Measurements from ENCODE around the gene MNDA. TPM values are rescaled to one million over a fixed set of nuclear protein-coding genes. Genes with fewer than 3 reads are reported as not detected.
"Not testable (repeated sequence)": the region's sequence is repeated elsewhere in the genome, so short reads cannot be mapped to it uniquely, and the experiment has no call there.

The MNDA gene
- polyA plus RNA-seq, 1 experiment, result not detected

DNA sequence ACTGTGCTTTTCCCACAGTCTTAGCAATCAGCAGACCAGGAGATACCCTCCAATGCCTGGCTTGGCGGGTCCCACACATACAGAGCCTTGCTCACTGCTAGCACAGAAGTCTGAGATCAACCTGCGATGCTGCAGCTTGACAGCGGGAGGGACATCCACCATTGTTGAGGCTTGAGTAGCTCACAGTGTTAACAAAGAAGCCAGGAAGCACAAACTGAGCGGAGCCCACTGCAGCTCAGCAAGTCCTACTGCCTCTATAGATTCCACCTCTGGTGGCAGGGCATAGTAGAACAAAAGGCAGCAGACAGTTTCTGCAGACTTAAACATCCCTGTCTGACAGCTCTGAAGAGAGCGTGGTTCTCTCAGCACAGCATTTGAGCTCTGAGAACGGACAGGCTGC is 33.4 kb downstream of the MNDA start:
- no peak for DNase-seq (ENCODE audit: low read depth)
- no peaks in the 10 kb centered on the region for H3K36me3 ChIP-seq (ENCODE audit: control insufficient read depth, insufficient read depth, low read length)
- POLR2A ChIA-PET, result no interaction called here
- CTCF ChIA-PET, result no interaction called here
- no peaks in the 10 kb centered on the region for H3K27me3 ChIP-seq (ENCODE audit: control insufficient read depth, insufficient read depth, low read length)
- no peak overlapping the region for H3K4me3 ChIP-seq (ENCODE audit: low read depth, low read length)
- TF ChIP-seq, protein P1, sequence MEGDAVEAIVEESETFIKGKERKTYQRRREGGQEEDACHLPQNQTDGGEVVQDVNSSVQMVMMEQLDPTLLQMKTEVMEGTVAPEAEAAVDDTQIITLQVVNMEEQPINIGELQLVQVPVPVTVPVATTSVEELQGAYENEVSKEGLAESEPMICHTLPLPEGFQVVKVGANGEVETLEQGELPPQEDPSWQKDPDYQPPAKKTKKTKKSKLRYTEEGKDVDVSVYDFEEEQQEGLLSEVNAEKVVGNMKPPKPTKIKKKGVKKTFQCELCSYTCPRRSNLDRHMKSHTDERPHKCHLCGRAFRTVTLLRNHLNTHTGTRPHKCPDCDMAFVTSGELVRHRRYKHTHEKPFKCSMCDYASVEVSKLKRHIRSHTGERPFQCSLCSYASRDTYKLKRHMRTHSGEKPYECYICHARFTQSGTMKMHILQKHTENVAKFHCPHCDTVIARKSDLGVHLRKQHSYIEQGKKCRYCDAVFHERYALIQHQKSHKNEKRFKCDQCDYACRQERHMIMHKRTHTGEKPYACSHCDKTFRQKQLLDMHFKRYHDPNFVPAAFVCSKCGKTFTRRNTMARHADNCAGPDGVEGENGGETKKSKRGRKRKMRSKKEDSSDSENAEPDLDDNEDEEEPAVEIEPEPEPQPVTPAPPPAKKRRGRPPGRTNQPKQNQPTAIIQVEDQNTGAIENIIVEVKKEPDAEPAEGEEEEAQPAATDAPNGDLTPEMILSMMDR (IDR thresholded peaks at IDR 0.05; ENCODE audit: insufficient read depth, low read depth, low read length), result no peak

DNA sequence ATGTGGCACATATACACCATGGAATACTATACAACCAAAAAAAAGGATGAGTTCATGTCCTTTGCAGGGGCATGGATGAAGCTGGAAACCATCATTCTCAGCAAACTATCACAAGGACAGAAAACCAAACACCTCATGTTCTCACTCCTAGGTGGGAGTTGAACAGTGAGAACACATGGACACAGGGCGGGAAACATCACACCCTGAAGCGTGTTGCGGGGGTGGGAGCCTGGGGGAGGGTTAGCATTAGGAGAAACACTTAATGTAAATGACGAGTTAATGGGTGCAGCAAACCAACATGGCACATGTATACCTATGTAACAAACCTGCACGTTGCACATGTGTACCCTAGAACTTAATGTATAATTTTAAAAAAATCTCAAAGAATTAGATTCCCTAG is 39.3 kb downstream of the MNDA start:
- H3K27me3 ChIP-seq (ENCODE audit: control insufficient read depth, insufficient read depth, low read length); DNase-seq (ENCODE audit: low read depth); H3K36me3 ChIP-seq (ENCODE audit: control insufficient read depth, insufficient read depth, low read length); CTCF ChIA-PET; POLR2A ChIA-PET; H3K4me3 ChIP-seq (ENCODE audit: low read depth, low read length): not testable (repeated sequence)

DNA sequence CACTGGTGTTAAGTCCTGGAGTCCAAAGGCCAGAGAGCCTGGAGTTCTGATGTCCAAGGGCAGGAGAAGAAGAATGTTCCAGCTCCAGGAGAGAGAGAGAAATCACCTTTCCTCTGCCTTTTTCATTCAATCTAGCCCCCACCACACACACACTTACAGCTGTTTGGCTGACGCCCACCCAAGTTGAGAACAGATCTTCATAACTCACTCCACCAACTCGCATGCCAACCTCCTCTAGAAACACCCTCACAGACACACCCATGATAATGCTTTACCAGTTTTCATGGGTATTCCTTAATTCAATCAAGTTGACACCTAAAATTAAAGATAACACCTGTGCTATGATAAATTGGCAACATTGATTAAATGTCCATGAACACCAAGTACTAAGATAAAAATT is 42.0 kb downstream of the MNDA start:
- Histone ChIP-seq H3K27me3 (ENCODE audit: control insufficient read depth, insufficient read depth, low read length) (no peaks in the 10 kb centered on the region; the same call in 1 of the 2 replicates), H3K4me3 (ENCODE audit: low read depth, low read length) (no peak overlapping the region), H3K36me3 (ENCODE audit: control insufficient read depth, insufficient read depth, low read length) (no peaks in the 10 kb centered on the region)
- ChIA-PET POLR2A (no interaction called here), CTCF (no interaction called here)
- DNase-seq (ENCODE audit: low read depth), result no peak
- TF ChIP-seq, protein P1 (IDR thresholded peaks at IDR 0.05; ENCODE audit: insufficient read depth, low read depth, low read length), result no peak

DNA sequence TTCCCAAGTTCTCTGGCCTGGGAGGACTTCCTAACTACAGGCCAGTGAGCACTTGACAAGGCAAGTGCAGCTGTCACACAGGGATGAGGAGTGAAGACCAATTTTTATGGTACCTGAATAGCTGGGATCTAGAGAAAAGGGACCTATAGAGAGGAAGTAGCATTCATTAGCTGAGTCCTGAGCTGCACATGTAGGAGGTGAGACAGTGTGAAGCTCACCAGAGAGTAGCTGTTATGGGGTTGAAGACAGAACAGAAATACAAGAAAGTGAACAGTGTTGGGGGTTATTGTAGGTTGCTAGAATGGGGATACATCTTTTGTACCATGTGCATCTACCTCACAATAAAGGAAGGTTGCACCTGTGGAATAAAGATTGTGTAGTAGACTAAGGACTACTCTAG is 62.5 kb downstream of the MNDA start:
- no peaks in the 10 kb centered on the region for H3K27me3 ChIP-seq (ENCODE audit: control insufficient read depth, insufficient read depth, low read length)
- ChIA-PET CTCF (no interaction called here), POLR2A (no interaction called here)
- TF ChIP-seq, protein P1 (IDR thresholded peaks at IDR 0.05; ENCODE audit: insufficient read depth, low read depth, low read length), result no peak
- no peaks in the 10 kb centered on the region for H3K36me3 ChIP-seq (ENCODE audit: control insufficient read depth, insufficient read depth, low read length)
- no peak for DNase-seq (ENCODE audit: low read depth)
- H3K4me3 ChIP-seq (ENCODE audit: low read depth, low read length), result no peak overlapping the region

DNA sequence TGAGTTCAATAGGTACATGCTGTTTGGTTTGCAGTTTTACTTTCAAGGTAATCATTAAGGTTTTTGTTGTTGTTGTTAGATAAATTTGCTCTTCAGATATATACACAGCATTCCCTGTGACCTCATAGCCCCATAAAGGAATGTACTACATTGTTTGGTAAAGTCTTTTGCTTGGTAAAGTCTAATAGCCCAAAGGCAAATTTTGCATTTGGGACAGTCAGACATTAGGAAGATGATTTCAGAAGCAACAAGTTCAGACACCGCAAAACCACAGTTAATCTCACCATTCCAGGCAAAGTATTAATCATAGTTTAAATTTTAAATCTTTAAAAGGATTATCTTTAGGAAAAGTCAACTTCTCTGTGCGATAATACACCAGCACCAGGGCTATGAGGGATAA is 67.6 kb downstream of the MNDA start:
- TF ChIP-seq, protein P1 (IDR thresholded peaks at IDR 0.05; ENCODE audit: insufficient read depth, low read depth, low read length), result no peak
- H3K4me3 ChIP-seq (ENCODE audit: low read depth, low read length), result no peak overlapping the region
- ChIA-PET POLR2A (no interaction called here), CTCF (no interaction called here)
- no peaks in the 10 kb centered on the region for H3K36me3 ChIP-seq (ENCODE audit: control insufficient read depth, insufficient read depth, low read length)
- DNase-seq (ENCODE audit: low read depth), result no peak
- no peaks in the 10 kb centered on the region for H3K27me3 ChIP-seq (ENCODE audit: control insufficient read depth, insufficient read depth, low read length)

Small RNA genes lying within 50 kb of the gene (small RNA-seq; reads per million reads assigned to genes)
- not detected for gene OR2AQ1P (ENCODE audit: insufficient read length, low read depth, low replicate concordance)

Other genes starting within 250 kb of the MNDA start
- not detected in 2 replicates for gene OR10Z1, start 226.1 kb upstream of the MNDA start, polyA plus RNA-seq (2011; rRNA removed)
- gene SPTA1, start 144.6 kb upstream of the MNDA start, polyA plus RNA-seq (2011; rRNA removed), result not detected in 2 replicates
- not detected in 2 replicates for gene OR6K2, start 130.7 kb upstream of the MNDA start, polyA plus RNA-seq (2011; rRNA removed)
- gene OR6K3, start 110.6 kb upstream of the MNDA start, polyA plus RNA-seq (2011; rRNA removed), result not detected in 2 replicates
- not detected in 2 replicates for gene OR6K6, start 76.6 kb upstream of the MNDA start, polyA plus RNA-seq (2011; rRNA removed)
- gene OR6N1, start 59.2 kb upstream of the MNDA start, polyA plus RNA-seq (2011; rRNA removed), result not detected in 2 replicates
- gene OR6N2, start 50.1 kb upstream of the MNDA start, polyA plus RNA-seq (2011; rRNA removed), result not detected in 2 replicates
- gene PYHIN1, start 100.2 kb downstream of the MNDA start, polyA plus RNA-seq (2011; rRNA removed), result not detected in 2 replicates
- gene IFI16, start 178.6 kb downstream of the MNDA start, polyA plus RNA-seq (2011; rRNA removed), result 81.8 and 129 TPM in 2 replicates
- 0.11 TPM in 1 of 2 replicates, not detected in the other for gene AIM2, start 245.4 kb downstream of the MNDA start, polyA plus RNA-seq (2011; rRNA removed)

Measured in BJ (cell line).